Fibroblast of skin of scalp (primary cell): Measurements from ENCODE around the gene PXN.
"Not testable (repeated sequence)": the region's sequence is repeated elsewhere in the genome, so short reads cannot be mapped to it uniquely, and the experiment has no call there.

Experiments
- DNase-seq: peaks from one replicate; pipeline ENCODE4 v3.0.0-alpha.2; 2013

PXN gene

DNA sequence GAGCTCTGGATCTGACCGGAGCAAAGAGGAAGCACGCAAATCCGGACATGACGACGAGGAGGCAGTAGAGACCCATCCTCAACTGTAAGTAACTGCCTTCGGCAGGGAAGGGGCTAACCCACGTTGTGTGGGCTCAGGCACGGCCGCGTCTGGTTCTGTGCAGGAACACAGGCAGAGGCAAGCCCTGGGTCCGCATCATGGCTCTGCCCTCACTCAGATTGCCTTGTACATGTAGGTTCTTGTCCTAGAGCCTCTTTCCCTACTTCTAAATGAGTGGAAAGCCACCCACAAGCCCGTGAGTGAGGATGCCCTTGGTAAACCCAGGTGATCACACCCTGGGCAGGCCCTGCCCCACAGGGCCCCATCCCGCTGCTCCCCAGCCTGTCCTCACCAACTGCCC, 55.7 kb downstream of the PXN start:
- DNase-seq = no peak

DNA sequence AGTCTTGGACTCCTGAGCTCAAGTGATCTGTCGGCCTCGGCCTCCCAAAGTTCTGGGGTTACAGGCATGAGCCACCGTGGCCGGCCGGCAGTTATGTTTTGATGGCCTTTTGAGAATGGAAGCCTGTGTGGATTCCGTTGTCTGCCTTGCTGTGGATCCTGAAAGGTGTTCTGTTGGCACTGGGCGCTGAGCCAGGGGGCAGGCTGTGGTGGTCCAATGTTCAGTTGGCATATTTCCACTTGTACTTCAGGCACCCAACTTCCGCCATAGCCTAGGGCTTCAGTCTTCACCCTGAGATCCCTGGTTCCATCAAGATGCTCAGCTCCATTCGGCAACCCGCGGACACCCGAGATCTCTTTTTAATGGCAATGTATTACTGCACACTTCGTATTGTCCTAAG, 58.3 kb downstream of the PXN start:
- DNase-seq = no peak

DNA sequence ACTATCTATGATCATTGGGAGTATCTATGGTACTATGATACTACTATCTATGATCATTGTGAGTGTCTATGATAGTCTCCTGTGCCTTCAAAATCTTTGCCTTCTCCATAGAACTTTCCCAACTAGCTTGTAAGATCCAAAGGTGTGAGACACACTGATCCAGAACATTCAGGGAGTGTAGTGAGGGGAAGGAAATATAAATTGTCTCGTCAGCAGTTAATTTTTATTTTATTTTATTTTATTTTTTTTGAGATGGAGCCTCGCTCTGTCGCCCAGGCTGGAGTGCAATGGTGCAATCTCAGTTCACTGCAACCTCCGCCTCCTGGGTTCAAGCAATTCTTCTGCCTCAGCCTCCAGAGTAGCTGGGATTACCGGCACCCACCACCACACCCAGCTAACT, 58.7 kb downstream of the PXN start:
- not testable (repeated sequence) for DNase-seq

DNA sequence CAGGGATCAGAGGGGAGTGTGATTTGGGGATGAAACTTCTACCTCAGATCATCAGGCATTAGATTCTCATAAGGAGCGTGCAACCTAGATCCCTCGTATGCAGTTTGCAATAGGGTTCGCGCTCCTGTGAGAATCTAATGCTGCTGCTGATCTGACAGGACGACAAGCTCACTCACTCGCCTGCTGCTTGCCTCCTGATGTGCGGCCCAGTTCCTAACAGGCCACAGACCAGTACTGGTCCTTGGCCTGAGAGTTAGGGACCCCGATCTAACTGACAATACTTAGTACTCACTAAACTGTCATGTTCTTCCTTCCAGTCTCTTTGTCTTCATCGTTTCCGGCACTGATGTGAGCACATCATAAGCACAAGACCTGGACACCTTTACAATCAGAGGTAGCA, 59.3 kb downstream of the PXN start:
- no peak for DNase-seq

DNA sequence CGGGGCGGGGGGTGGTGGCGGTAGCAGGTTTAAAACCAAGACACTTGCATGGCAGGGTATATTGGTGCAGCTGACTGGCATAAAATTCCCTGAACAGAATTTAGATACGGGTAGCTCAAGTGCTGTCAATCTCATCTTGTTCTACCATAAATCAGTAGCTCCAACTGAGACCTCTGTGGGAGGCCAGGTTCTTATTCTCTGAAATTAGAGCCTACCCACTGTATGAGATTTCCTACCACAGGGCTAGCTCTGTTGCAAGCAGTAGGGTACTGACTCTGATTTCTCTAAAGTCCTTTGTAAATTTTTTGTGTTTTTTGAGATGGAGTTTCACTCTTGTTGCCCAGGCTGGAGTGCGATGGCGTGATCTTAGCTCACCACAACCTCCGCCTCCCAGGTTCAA, 61.4 kb downstream of the PXN start:
- DNase-seq = no peak

DNA sequence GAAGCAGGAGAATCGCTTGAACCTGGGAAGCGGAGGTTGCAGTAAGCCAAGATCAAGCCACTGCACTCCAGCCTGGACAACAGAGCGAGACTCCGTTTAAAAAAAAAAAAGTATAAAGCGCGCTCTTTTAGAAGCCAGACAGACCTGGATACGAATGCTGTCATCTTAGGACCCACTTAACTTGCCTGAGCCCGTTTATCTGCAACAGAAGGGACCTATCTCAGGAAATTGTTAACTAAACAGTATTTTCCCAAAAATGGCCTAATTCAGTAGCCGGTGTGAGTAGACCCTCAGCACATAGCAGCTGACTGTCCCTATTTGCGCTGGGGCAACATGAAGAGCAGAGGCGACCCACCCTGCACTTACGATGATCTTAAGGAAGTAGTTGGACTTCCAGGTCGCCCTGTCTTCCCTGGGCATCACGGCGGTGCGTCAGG, 65.1 kb downstream of the PXN start:
- DNase-seq = no peak

DNA sequence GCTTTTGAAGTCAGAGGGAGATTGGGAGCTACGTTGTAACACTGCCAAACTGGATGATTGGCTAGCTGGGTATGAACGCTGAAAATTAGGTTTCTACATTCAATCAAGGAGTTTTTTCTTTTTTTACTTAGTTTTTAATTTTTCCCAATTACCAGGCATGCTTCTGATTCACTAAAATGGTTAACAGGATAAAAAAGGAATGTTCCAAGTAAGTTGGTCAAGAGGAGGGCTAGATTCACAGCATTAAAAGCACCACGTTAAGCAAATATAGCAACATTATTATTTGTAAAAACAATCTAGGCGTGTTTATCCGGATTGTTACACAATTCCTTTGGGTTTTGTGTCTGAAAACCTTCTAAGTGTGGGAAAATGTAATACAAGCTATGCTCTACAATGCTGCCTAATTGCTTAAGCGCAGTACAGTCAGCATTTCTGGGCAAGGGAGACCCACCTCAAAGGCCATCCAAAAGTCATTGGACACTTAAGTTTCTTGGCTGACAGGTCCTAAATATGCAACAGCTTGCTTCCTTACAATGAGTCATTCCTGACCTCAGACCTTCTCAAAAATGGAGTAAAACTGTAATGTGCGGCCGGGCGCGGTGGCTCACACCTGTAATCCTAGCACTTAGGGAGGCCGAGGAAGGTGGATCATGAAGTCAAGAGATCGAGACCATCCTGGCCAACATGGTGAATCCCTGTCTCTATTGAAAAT, 65.8 kb downstream of the PXN start:
- peak; percentile 33 for DNase-seq

DNA sequence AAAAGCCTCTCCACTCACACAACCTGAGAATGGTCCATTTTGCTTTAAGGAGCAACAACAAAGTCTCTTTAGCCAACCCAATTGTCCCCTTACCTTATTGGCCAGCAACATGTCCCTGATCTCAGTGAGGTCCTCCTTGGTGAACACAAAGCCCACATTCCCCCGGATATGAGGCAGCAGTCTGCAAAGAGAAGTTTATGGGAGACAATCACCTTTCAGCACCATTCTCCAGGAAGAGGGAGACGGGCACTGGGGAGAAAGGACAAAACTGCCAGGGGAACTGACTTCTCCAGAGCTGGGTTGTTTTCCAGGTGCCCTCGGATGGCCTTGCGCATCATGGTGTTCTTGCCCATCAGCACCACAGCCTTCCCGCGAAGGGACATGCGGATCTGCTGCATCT, 66.5 kb downstream of the PXN start:
- no peak for DNase-seq

DNA sequence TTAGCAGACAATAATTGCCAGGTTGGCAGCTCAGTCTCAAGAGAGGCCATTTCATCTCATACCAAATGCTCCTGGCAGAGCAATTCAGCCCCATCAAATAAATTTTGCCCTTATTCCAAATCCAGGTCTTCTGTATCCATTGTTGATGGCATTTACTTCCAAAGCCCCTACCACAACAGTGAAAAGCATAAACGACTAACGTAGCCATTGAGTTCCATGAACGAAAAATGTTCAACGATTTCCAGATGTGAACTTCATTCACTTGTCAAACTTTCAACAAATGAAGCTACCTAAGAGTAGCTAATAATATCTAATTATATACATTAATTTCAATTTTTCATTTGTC, 68.0 kb downstream of the PXN start:
- DNase-seq = no peak

DNA sequence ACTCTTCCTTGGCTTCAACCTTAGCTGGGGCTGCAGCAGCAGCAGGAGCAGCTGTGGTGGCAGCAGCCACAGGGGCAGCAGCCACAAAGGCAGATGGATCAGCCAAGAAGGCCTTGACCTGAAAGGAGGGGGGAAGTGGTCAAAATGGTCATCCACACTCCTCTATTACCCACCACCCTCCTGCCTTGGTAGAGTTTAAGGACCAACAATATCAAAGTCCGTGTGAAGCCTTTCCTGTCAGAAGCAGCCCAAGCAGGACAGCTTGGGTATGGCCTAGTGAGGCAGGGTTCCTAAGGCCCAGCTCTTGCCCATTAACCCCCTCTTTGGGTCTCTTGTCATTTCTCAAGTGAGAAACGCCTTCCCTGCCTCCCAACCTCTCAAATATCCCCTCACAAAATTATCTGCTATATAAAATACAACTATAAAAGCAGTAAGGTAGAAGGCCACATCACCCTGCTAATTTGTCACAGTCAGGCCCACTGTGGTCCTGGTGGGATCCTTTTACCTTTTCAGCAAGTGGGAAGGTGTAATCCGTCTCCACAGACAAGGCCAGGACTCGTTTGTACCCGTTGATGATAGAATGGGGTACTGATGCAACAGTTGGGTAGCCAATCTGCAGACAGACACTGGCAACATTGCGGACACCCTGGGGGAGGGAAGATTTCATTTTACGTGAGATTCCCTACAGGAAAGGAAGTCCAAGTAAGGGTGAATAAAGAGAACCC, 68.6 kb downstream of the PXN start:
- not testable (repeated sequence) for DNase-seq

DNA sequence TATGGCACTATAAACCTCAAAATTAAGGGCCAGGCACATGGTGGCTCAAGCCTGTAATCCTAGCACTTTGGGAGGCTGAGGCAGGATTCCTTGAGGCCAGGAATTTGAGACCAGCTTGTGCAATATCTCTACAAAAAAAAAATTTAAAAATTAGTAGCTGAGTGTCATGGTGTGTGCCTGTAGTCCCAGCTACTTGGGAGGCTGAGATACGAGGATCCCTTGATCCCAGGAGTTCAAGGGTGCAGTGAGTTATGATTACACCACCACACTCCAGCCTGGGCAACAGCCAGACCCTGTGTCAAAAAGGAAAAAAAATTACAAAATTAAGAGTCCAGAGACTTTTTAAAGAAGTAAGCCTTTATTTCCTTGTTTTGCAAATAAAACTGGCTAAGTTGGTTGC, 69.2 kb downstream of the PXN start:
- DNase-seq = no peak

DNA sequence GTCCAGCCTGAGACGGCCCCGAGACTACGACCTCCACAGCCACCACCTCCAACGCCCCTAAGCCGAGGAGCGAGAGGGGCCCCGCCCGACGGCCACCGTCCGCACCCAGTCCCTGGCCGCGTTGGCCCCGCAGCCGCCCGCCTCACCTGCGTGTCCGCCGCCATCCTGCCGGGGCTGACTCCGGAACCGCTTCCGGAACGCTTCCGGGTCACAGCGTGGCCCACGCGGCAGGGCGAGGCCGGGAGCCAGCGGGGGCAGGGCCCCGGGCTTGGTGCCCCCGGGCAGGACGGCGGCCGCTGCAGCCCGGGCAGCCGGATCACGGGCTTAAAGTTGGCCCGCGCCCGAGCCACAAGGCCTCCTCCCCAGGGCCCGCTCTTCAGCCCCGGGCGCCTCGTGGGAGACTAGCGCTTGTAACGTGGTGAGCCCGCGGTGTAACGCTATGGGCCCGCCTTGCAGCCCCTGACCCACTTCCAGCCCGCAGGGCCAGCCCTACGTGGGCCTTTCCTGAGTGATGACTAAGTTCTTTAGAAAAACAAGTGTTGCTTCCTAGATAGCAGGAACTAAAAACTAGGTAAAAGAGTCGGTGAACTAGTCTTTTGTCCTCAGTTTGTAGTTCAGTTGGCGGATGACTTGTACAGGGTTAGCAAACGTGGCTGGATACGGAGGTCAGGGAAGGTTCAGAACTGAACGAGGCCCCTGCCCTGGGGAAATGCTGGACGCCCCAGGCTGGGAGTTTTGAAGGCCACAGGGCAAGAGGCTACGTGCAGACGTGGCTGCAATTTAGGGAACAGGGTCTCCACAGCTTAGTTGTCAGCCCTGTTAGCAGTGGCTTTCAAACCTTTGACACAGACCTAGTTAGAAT, 70.8 kb downstream of the PXN start, which contains the start of gene GCN1:
Gene GCN1, minus strand, starts transcription at position 182 of the 862 bp plus-strand sequence. Its CDS starts 18 bp downstream, at position 164.
- DNase-seq = peak; percentile 85

DNA sequence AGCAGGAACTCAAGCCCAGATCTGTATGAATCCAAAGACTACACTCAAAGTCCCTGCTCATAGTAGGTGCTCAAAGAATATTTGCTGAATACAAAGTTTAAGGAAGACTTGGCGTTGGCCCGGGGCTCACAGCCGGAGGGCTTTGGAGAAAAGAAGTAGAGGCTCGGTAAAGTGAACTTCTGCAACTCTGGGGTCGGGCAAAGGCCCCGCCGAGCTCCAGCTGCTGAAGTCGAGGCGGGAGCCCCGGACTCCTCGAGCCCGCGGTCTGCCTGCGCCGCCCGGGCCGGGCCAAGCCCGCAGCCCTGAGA, 71.3 kb downstream of the PXN start:
- no peak for DNase-seq

DNA sequence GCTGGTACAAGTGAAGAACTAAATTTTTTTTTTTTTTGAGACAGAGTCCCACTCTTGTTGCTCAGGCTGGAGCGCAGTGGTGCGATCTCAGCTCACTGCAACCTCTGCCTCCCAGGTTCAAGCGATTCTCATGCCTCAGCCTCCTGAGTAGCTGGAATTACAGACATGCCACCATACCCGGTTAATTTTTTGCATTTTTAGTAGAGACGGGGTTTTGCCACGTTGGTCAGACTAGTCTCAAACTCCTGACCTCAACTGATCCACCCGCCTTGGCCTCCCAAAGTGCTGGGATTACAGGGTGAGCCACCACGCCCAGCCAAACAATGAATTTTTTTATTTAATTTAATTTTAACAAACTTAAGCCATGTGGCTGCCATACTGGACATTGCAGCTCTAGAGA, 72.2 kb downstream of the PXN start:
- not testable (repeated sequence) for DNase-seq

DNA sequence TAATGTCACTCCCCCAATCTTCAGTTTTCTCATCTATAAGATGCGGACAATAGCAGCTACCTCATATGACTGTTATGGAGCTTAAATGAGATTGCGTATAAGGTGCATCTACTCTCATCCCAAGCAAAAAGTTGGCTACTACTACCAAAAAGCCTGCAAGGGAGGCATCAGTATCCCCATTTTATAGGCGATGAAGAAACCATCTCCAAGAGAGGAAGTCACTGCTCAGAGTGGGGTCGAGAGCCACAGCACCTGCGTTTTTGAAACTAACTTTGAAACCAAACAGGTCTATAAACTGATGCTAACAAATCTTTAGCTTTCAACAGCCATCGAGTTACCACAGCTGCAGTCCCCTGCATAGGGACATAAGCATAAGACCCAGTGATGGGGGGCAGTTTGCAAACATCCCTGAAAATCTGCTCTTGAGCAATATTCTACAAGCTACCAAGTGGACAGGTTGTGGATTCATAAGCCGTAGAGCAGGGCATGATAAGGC, 74.5 kb downstream of the PXN start:
- DNase-seq = no peak

DNA sequence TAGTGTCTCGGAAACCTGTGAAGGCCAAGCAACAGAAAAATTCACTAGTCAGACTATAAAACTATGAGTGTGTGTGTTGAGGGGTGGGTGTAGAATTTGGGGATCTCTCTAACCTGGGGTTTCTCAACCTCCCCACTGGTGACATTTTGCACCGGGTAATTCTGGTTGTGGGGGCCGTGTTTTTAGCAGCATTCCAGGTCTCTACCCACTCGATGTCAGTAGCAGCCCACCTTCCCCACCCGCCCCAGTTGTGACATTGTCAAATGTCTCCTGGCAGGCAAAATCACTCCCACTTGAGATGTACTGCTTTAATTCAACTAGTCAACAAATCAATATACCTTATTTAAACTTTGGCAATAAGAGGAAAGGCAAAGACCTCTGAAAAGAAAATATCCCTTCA, 75.1 kb downstream of the PXN start:
- DNase-seq = no peak

DNA sequence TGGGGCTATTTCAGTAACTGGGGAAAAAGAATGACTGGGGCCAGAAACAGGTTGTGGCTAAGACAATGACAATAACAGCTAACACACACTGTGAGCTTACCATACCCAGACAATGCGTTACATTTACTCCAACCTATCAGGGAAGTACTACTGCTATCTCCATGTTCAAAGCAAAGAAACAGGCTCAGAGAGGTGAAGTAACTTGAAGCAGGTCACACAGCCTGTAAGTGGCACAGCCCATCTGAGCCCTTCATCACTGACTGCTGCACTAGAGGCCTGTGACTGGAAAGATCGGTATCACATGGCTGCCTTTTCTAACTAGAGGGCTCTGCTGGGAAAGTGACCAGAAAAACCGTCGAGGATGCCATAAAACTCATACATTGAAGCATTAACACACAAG, 78.9 kb downstream of the PXN start:
- DNase-seq = no peak

DNA sequence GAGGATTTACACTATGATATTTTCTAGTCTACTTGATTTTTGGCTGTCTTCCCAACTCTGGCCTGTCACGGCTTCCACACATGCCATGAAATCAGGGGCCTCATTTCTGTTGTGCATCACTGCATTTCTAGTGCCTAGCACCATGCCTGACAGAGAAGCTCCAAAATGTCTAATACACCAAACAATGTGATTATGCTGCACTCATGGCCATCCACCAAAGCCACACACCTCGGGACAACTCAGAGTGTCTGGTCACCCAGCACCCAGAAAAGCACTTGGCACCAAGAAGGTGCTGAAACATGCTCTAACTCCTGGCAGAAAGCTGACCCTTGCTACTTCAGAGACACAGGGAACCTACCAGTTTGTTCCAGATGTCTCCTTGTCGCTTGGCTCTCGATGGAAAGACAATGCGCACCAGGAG, 82.3 kb downstream of the PXN start:
- peak; percentile 43 for DNase-seq

DNA sequence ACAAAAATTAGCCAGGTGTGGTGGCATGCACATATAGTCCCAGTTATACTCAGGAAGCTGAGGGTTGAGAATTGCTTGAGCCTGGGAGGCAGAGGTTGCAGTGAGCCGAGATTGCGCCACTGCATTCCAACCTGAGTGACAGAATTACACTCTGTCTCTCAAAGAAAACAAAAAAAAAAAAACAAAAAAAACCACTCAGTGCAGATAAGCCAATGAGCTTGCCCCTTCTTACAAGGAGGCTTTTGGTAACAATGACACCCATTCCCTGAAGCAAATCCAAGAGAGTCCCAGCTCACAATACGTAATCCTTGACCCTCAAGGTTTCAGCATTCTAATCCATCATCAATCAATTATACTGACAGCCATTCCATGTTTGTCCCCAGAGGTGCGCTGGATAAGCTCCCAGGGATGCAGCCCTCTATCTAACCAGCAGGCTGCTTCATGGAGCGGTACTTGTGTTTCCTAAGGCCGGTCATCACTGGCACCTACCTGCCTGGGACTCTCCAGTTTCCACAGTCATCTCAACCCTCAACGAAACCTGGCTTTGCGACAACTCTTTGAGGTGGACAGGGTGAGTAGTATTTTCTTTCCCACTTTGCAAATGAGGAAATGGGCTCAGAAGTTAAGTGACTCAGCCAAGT, 83.4 kb downstream of the PXN start:
- DNase-seq = no peak

DNA sequence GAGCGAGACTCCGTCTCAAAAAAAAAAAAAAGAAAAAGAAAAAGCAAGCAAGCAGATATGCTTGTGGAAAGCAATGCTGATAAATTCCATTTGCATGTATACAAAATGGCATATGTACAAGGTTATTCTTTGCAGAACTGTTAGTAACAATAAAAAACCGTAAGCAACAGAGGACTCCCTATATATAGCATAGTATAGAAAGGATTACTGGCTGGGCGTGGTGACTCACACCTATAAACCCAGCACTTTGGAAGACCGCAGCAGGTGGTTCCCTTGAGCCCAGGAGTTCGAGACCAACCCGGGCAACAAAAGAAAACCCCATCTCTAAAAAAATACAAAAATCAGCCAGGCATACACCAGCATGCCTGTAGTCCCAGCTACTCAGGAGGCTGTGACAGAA, 84.6 kb downstream of the PXN start:
- DNase-seq = no peak

DNA sequence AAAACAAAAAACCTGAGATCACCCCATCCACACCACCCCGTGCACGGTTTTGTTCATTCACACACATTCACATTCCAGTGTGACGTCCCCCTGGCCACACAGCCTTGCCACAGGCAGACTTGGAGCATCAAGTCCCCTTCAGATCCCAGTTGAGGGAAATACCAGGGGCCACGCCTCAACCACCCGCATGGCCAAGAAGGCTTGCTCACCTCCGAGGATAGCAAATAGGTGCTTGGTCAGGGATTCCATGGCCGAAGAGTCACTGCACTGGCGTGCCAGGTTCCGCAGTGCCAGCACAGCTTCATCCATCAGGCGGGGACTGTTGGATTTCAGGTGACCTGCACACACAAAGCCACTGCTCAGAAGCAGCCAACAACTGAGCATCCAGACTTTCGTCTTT, 90.0 kb downstream of the PXN start:
- DNase-seq = no peak

DNA sequence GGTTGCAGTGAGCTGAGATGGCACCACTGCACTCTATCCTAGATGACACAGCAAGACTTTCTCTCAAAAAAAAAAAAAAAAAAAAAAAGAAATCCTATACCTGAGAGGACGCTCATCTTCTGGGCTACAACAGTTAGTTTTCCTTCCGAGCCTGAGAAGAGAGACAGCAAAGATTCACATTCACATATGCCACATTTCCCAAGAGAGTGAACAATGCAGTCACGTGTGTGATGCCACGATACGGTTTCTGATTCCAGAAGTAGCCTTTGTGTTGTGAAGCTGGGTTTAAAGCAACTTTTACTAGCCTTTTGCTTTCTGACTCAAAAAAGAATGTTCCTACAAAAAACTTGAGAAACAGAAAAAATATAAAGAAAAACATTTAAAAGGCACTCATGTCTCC, 90.5 kb downstream of the PXN start:
- DNase-seq = no peak

DNA sequence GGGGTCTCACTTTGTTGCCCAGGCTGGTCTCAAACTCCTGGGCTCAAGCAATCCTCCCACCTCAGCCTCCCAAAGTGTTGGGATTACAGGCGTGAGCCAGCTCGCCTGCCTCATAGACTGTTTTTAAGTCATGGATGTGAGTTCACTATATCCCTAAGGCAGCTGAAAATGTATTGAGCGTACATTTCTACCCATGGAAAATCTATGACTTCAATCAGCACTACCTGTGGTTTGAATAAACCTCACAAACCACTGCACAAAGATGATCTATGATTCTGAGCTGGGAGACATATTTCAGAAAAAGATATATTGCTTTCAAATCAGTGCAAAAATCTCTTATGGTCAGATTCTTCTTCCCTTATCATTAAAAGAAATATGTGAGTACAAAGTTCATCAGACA, 93.5 kb downstream of the PXN start:
- DNase-seq = no peak
